Tibial artery (tissue), 4 donors: ENCODE data around the gene RERE.

Experiments used
- DNase-seq, 2 donors: peaks; one replicate each; pipeline ENCODE4 v3.0.0-alpha.2; 2019
- H3K27ac ChIP-seq, 2 donors: fragments of 200-600 bp; sonication (generic) in 1 of 2; 1 replicate in 1 of 2; 2 replicates in 1 of 2; pipeline ENCODE4 v1.5.1; 2018 to 2019; ENCODE audit warnings: mild to moderate bottlenecking in 1 of 2
- H3K27me3 ChIP-seq, 2 donors: fragments of 200-600 bp; sonication (generic) in 1 of 2; one replicate each; pipeline versions ENCODE4 v1.5.1 to v1.6.0; 2016 to 2019
- H3K36me3 ChIP-seq, 3 donors: fragments of 200-600 bp; sonication (generic) in 2 of 3; one replicate each; pipeline ENCODE4 v1.5.1; 2016 to 2019; ENCODE audit warnings: mild to moderate bottlenecking in 2 of 3
- H3K4me1 ChIP-seq, 4 donors: fragments of 200-600 bp; sonication (generic) in 2 of 4; 1 replicate in 3 of 4; 2 replicates in 1 of 4; pipeline ENCODE4 v1.5.1; 2016 to 2019
- H3K4me3 ChIP-seq, 2 donors: fragments of 200-600 bp; sonication (generic) in 1 of 2; 1 replicate in 1 of 2; 2 replicates in 1 of 2; pipeline ENCODE4 v1.5.1; 2018 to 2019; ENCODE audit warnings: mild to moderate bottlenecking in 2 of 2
- H3K9me3 ChIP-seq, 3 donors: fragments of 200-600 bp; sonication (generic) in 1 of 3; one replicate each; pipeline ENCODE4 v1.5.1; 2016 to 2019
- CTCF ChIP-seq, 2 experiments: fragments of 200-600 bp in 1 of 2; fragments of 450-650 bp in 1 of 2; IDR thresholded peaks; one replicate each; pipeline ENCODE4 v1.5.1; 2017 to 2019; ENCODE audit warnings: antibody characterized with exemption in 2 of 2, mild to moderate bottlenecking in 1 of 2, moderate library complexity in 1 of 2
- intact Hi-C: fragments of 100-400 bp; cut with DNase I; formaldehyde crosslinking; loops from one replicate; pipeline ENCODE4 v1.15.0; 2023; ENCODE audit warnings: low total_unique reads

RERE gene

DNA sequence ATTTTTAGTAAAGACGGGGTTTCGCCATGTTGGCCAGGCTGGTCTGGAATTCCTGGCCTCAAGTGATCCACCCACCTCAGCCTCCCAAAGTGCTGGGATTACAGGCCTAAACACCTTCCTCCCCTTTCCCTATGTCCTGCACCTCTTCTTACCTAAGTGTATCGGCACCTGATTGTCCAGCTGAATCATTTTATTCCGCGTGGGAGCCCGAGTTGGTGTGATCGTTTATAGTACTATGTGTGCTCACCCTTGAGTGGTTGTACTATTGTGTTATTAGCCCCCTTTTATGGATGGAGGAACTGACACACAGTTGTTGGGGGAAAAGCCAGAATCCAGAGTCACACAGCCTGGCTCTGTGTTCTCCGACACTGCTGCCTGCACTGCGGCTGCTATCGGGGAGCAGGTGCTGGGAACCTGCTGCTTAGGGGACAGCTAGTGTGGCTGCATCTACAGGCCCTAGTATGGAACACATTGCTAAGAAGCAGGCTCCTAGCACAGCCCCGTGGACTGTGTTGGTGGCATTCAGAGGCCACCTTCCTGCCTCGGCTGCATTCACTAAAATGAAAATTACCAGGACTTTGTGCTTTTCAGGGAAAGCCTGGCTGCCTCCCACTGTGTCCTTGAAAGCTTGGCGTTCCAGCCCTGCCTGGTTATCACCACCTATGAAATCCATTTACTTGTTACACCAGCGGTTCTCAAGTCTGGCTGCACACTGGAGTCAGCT, 39.4 kb upstream of the RERE start:
- intact Hi-C loops: loop anchor here (5.0 kb wide), 1 partner anchor 60 kb away; no protein-coding TSS in a partner anchor
- no peak for TF ChIP-seq CTCF (IDR thresholded peaks at IDR 0.05)
- no peak for DNase-seq
- Histone ChIP-seq H3K4me3 (no peak overlapping the region), H3K36me3 (peaks cover 30 to 72% (median 37%) of the 10 kb centered on the region in 3 donors), H3K27ac (peak overlapping the region in 1 of 2 donors; percentile 55), H3K4me1 (peaks cover 0 to 31% (median 16%) of the 10 kb centered on the region in 4 donors), H3K27me3 (no peaks in the 10 kb centered on the region), H3K9me3 (no peaks in the 10 kb centered on the region)

DNA sequence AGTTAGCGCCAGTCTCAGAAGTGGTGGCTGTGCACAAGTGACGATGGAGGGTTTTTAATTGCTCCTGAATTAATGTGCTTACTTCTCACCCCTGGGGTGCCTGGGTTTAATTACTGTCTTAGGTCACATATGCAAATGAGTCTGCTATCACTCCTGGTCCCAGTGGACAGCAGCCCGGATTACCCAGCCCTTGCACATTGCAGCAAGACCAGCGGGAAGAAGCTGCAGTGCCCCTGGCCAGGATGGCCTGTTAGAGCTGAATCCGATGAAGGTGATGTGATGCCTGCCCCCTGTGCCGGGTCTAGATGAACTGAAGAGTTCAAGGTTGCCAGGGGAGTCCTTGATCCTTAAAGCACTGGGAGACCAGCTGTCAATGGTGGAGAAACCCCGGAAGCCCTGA, 36.8 kb upstream of the RERE start:
- H3K4me1 ChIP-seq: peaks cover 0 to 26% (median 13%) of the 10 kb centered on the region in 4 donors
- H3K27me3 ChIP-seq: no peaks in the 10 kb centered on the region
- DNase-seq: no peak
- intact Hi-C loops: no loop called here
- no peak for TF ChIP-seq CTCF (IDR thresholded peaks at IDR 0.05)
- H3K27ac ChIP-seq: peak overlapping the region in 1 of 2 donors; percentile 3
- H3K9me3 ChIP-seq: no peaks in the 10 kb centered on the region
- no peak overlapping the region for H3K4me3 ChIP-seq
- H3K36me3 ChIP-seq: peaks cover 9 to 45% (median 19%) of the 10 kb centered on the region in 3 donors

DNA sequence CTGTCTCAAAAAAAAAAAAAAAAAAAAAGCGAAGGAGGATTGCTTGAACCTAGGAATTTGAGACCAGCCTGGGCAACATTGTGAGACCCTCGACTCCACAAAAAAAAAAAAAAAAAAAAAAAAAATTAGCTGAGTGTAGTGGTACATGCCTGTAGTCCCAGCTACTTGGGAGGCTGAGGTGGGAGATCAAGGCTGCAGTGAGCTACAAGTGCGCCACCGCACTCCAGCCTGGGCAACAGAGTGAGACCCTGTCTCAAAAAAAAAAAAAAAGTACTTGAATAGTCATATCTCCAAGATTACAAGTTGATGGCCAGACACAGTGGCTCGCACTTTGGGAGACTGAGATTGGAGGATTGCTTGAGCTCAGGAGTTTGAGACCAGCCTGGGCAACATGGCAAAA, 33.6 kb upstream of the RERE start:
- H3K4me3 ChIP-seq: no peak overlapping the region
- peaks cover 0 to 14% (median 0%) of the 10 kb centered on the region in 3 donors for H3K36me3 ChIP-seq
- peaks cover 0 to 24% (median 19%) of the 10 kb centered on the region in 4 donors for H3K4me1 ChIP-seq
- no peaks in the 10 kb centered on the region for H3K27me3 ChIP-seq
- intact Hi-C loops: no loop called here
- H3K9me3 ChIP-seq: no peaks in the 10 kb centered on the region
- TF ChIP-seq CTCF (IDR thresholded peaks at IDR 0.05): no peak
- no peak for DNase-seq
- no peak overlapping the region for H3K27ac ChIP-seq

DNA sequence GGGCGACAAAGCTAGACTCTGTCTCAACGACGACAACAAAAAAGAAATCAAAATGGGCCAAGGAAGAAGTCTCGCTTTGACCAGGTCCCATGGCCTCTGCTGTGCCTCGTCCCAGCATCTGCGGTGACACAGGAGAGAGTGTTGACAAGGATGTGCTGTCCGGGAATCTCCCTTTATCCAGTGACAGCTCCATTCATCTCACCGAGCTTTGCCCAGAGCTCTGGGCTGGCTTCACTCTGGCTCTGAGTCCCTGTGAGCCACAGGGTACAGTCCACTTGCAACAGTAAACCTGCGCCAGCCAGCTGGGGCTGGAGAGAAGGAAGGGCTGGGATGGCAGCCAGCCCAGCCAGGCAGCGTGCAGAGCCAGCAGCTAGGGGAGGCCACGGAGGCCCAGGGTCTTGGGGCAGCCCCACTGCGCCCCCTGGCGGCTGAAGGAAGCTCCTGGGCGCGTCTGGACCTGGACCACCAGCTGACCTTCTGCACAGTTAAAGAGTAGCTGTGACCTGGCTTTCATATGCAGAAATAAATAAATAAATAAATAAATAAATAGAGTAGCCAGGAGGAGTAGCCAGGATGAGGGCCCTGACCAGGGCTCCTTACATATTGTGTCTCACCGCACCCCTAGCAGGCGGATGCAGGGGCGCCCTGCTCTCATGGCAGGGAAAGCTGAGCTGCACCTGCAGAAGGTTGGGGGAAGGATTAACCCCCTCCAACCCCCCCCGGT, 31.4 kb upstream of the RERE start:
- intact Hi-C loops: loop anchor here (10.0 kb wide), 1 partner anchor 124 kb away; no protein-coding TSS in a partner anchor
- Histone ChIP-seq H3K27me3 (no peaks in the 10 kb centered on the region), H3K27ac (peak overlapping the region; percentile 26 to 51), H3K36me3 (peaks cover 0 to 2% (median 0%) of the 10 kb centered on the region in 3 donors), H3K4me1 (peaks cover 0 to 31% (median 21%) of the 10 kb centered on the region in 4 donors), H3K4me3 (no peak overlapping the region), H3K9me3 (no peaks in the 10 kb centered on the region)
- DNase-seq: peak; percentile 90 to 96
- peak; percentile 84 for TF ChIP-seq CTCF (IDR thresholded peaks at IDR 0.05)

DNA sequence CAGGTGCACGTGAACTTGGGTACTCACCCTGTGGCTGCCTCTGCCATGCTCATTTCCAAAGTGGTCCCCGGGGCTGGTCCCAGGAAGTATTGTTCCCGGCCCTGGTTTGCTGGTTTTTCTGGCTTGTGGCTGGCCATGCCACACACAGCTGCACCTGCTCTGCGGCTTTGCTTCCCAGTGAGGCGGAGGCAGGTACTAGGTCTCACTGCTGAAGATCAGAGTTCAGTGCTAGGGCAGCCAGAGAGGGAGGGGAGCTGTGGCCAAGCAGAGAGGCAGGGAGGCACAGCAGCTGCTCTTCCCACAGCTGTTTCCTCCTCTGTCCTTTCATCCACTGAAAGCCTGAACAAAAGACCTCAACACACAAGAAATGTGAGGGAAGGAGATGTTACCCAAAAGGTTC, 30.6 kb upstream of the RERE start:
- Histone ChIP-seq H3K27me3 (no peaks in the 10 kb centered on the region), H3K36me3 (no peaks in the 10 kb centered on the region), H3K27ac (peak overlapping the region; percentile 26 to 51), H3K9me3 (no peaks in the 10 kb centered on the region), H3K4me3 (no peak overlapping the region), H3K4me1 (peaks cover 0 to 31% (median 21%) of the 10 kb centered on the region in 4 donors)
- intact Hi-C loops: loop anchor here (10.0 kb wide), 1 partner anchor 123 kb away; no protein-coding TSS in a partner anchor
- DNase-seq: no peak
- TF ChIP-seq CTCF (IDR thresholded peaks at IDR 0.05): no peak
